RWPE2 (cell line): ENCODE results near the gene WDR37.
"Not testable (repeated sequence)": the region's sequence is repeated elsewhere in the genome, so short reads cannot be mapped to it uniquely, and the experiment has no call there.

Source experiments
- ATAC-seq: fragments of 200-7000 bp; cut with Tn5 transposase; 3 replicates; pipeline ENCODE4 v1.9.1; 2021; ENCODE audit warnings: low read depth
- DNase-seq: peaks from one replicate; pipeline ENCODE4 v3.0.0-alpha.2; 2020; ENCODE audit warnings: low spot score
- H3K27ac ChIP-seq: fragments of 450-650 bp; 2 replicates; pipeline ENCODE4 v1.5.1; 2017; ENCODE audit warnings: mild to moderate bottlenecking; ENCODE audit not compliant: poor library complexity, severe bottlenecking
- H3K27me3 ChIP-seq: fragments of 250-450 bp; sonication (Bioruptor Pico); 2 replicates; pipeline ENCODE4 v1.5.1; 2021; ENCODE audit warnings: mild to moderate bottlenecking, moderate library complexity; ENCODE audit not compliant: insufficient read depth, poor library complexity, severe bottlenecking
- H3K36me3 ChIP-seq: fragments of 250-450 bp; sonication (Bioruptor Pico); 2 replicates; pipeline ENCODE4 v1.5.1; 2020; ENCODE audit warnings: low read depth, mild to moderate bottlenecking, moderate library complexity
- H3K4me1 ChIP-seq: fragments of 250-450 bp; sonication (Bioruptor Pico); 2 replicates; pipeline ENCODE4 v1.5.1; 2021; ENCODE audit warnings: mild to moderate bottlenecking, moderate library complexity; ENCODE audit not compliant: insufficient read depth, poor library complexity, severe bottlenecking
- H3K4me3 ChIP-seq: fragments of 250-450 bp; sonication (Bioruptor Pico); 2 replicates; pipeline ENCODE4 v1.5.1; 2021; ENCODE audit warnings: mild to moderate bottlenecking, moderate library complexity; ENCODE audit not compliant: severe bottlenecking
- H3K9me3 ChIP-seq: fragments of 250-450 bp; sonication (Bioruptor Pico); 2 replicates; pipeline ENCODE4 v1.5.1; 2021; ENCODE audit warnings: mild to moderate bottlenecking, moderate library complexity; ENCODE audit not compliant: severe bottlenecking
- TF ChIP-seq, protein P1 (sequence below): fragments of 450-650 bp; IDR thresholded peaks from one replicate; pipeline ENCODE4 v1.5.1; 2017; ENCODE audit warnings: mild to moderate bottlenecking, moderate library complexity; ENCODE audit not compliant: poor library complexity, severe bottlenecking

The WDR37 gene

DNA sequence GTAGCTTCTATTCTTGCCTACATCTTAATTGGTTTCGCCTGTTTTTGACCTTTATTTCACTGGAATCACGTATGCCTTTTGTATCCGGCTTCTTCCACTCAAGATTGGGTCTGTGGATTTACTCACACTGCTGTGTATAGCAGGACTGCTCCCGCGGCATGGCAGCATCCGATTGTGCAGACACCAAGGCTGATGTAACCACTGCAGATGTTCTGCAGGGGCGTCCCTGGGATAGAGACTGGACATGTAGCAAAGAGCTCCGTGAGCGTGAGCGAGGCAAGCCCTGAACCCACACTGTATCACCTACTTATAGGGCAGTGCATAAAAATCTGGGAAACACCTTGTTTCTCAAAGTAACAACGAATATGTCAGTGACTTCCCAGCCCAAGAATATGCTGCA is 19.1 kb upstream of the WDR37 start:
- peaks cover 28% of the 10 kb centered on the region for H3K36me3 ChIP-seq

DNA sequence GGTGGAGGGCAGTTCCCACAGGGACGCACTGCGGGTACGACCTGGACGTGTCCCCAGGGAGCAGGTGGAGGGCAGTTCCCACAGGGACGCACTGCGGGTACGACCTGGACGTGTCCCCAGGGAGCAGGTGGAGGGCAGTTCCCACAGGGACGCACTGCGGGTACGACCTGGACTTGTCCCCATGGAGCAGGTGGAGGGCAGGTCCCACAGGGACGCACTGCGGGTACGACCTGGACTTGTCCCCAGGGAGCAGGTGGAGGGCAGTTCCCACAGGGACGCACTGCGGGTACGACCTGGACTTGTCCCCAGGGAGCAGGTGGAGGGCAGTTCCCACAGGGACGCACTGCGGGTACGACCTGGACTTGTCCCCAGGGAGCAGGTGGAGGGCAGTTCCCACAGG is 17.4 kb upstream of the WDR37 start:
- DNase-seq, H3K4me1 ChIP-seq, ATAC-seq, H3K27me3 ChIP-seq, H3K4me3 ChIP-seq, H3K9me3 ChIP-seq, H3K27ac ChIP-seq: not testable (repeated sequence)
- peaks cover 45% of the 10 kb centered on the region for H3K36me3 ChIP-seq

More for the DNA sequence above, 19.1 kb upstream of the WDR37 start:
- no peak overlapping the region for H3K4me3 ChIP-seq
- TF ChIP-seq, protein P1, sequence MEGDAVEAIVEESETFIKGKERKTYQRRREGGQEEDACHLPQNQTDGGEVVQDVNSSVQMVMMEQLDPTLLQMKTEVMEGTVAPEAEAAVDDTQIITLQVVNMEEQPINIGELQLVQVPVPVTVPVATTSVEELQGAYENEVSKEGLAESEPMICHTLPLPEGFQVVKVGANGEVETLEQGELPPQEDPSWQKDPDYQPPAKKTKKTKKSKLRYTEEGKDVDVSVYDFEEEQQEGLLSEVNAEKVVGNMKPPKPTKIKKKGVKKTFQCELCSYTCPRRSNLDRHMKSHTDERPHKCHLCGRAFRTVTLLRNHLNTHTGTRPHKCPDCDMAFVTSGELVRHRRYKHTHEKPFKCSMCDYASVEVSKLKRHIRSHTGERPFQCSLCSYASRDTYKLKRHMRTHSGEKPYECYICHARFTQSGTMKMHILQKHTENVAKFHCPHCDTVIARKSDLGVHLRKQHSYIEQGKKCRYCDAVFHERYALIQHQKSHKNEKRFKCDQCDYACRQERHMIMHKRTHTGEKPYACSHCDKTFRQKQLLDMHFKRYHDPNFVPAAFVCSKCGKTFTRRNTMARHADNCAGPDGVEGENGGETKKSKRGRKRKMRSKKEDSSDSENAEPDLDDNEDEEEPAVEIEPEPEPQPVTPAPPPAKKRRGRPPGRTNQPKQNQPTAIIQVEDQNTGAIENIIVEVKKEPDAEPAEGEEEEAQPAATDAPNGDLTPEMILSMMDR: no peak
- no peaks in the 10 kb centered on the region for H3K27me3 ChIP-seq
- H3K9me3 ChIP-seq: no peaks in the 10 kb centered on the region
- ATAC-seq: peak; percentile 12; the same call in 1 of the 3 replicates
- peaks cover 3% of the 10 kb centered on the region for H3K4me1 ChIP-seq
- H3K27ac ChIP-seq: peak overlapping the region; percentile 51
- DNase-seq: no peak

DNA sequence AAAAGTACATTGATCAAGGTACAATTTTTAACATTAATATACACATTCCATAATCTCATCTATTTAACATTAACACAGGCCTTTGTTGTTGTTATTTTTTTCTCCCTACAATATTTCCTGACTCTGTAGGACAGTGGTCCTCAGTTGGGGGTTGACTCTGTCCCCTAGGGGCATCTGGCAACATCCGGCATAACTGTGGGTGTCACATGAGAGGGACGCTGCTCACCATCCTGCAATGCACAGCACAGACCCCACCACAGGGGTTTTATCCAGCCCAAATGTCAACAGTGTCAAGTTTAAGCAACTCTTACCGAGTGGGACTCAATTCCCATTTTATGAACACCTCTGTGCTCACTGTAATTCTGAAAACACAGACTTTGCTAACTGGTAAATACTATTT is 16.1 kb upstream of the WDR37 start:
- no peaks in the 10 kb centered on the region for H3K9me3 ChIP-seq
- H3K27me3 ChIP-seq: no peaks in the 10 kb centered on the region
- H3K27ac ChIP-seq: no peak overlapping the region
- H3K36me3 ChIP-seq: peaks cover 59% of the 10 kb centered on the region
- TF ChIP-seq, protein P1: no peak
- DNase-seq (no peak), ATAC-seq (no peak)
- peaks cover 3% of the 10 kb centered on the region for H3K4me1 ChIP-seq
- H3K4me3 ChIP-seq: no peak overlapping the region

DNA sequence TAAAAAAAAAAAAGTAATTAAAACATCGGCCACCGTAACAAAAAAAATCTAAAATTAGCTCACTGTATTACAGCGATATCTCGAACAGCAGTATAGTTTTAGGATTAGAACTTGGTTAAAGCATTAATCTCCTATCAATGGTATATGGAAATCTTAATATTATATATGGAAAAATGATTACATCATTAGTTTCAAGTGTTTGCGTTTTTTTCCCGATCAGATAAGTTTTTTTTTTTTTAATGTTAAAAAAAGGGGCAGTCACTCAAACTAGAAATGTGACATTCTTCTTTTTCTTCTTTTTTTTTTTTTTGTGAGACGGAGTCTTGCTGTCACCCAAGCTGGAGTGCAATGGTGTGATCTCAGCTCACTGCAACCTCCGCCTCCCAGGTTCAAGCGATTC is 14.7 kb upstream of the WDR37 start:
- H3K27ac ChIP-seq: no peak overlapping the region

DNA sequence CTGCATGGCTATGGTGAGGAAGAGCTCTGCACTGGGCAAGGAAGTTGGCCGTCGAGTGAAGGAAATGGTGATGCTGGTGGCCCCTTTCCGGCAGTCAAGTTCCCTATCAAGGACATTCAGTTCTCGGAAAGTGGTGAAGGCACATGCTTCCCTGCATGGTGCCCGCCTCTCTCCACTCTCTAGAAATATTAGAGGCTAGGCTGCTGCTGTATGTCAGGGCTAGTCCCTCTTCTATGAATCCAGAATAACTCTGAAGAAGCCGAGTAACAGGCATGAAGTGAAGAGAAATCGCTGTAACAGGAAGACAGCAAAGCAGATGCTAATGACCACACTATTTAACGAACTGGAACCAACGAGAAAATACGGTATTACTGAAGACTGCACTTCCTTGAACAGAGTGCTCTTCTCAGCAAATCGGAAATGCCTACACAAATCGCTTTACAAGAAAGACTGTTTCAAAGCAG is 12.6 kb upstream of the WDR37 start:
- TF ChIP-seq, protein P1: no peak
- no peak for ATAC-seq
- peaks cover 79% of the 10 kb centered on the region for H3K36me3 ChIP-seq
- H3K27me3 ChIP-seq: no peaks in the 10 kb centered on the region
- H3K27ac ChIP-seq: peak overlapping the region; percentile 9
- H3K9me3 ChIP-seq: no peaks in the 10 kb centered on the region
- no peak overlapping the region for H3K4me3 ChIP-seq
- DNase-seq: no peak
- peaks cover 3% of the 10 kb centered on the region for H3K4me1 ChIP-seq

More for the DNA sequence above, 14.7 kb upstream of the WDR37 start:
- Histone ChIP-seq H3K4me3 (no peak overlapping the region), H3K9me3 (no peaks in the 10 kb centered on the region), H3K36me3 (peaks cover 69% of the 10 kb centered on the region), H3K4me1 (peaks cover 3% of the 10 kb centered on the region), H3K27me3 (no peaks in the 10 kb centered on the region)
- TF ChIP-seq, protein P1: no peak
- DNase-seq: no peak
- no peak for ATAC-seq
